ENCODE measurements around the gene SIRT4.
"Not testable (repeated sequence)": the region's sequence is repeated elsewhere in the genome, so short reads cannot be mapped to it uniquely, and the experiment has no call there.

GRCh38 chr12:120253313-120253712 is 48.8 kb upstream of the SIRT4 start:
- TF ChIP-seq POLR2AphosphoS5 (IDR thresholded peaks at IDR 0.05; ENCODE audit: low read depth, low read length); REST (IDR thresholded peaks at IDR 0.05; ENCODE audit: insufficient read depth in 1 of 2, low read depth in 2 of 2, low read length in 1 of 2); CTCF (IDR thresholded peaks at IDR 0.05); SIN3A (IDR thresholded peaks at IDR 0.05; ENCODE audit: borderline replicate concordance, insufficient read depth, low read depth, low read length); TCF7L2 (IDR thresholded peaks at IDR 0.05; ENCODE audit: low read depth, low read length): not testable (repeated sequence)
